ENCODE data around the gene MAFG.
A peak's percentile ranks its signal among the peaks of the same experiment; 100 is the strongest.
"Not testable (repeated sequence)": the region's sequence is repeated elsewhere in the genome, so short reads cannot be mapped to it uniquely, and the experiment has no call there.

The MAFG gene

DNA sequence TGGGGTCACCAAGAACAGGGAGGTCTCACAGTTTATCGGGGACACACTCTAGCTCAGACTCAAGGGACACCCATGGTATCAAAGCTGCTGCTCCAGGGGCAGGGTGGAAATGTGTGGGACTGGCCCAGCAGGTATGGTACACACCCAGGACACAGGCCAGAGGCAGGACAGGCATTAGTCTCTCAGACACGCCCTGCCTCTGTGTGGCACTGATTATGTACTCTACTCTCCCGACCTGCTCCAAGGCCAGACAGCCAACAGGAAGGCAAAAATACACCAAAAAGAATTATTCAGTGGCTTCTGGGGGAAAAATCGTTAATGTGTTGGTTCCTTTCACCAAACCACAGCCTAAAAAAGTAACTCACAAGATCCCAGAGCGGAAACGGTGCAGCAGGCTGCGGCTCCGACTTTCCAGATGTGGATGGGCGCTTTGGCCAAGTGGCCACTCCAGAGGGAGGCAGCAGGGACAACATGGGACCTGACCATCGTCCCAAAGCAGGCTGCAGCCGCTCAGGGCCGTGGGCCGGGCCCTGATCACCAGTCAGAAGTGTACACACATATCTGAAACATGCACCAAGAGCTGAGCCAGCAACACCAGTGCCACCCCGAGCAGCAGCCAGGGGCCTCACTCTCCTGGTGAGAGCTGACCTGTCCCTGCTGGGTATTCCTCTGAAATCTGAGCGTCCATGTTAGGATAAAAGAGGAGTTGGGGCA, 8.5 kb downstream of the MAFG start:
- TF ChIP-seq EZH2 (optimal IDR thresholded peaks at IDR 0.05; ENCODE audit: low read depth, low read length) (no peak), EZH2phosphoT487 (IDR thresholded peaks at IDR 0.05; ENCODE audit: low read length) (no peak)
- TF ChIP-seq, protein P1, sequence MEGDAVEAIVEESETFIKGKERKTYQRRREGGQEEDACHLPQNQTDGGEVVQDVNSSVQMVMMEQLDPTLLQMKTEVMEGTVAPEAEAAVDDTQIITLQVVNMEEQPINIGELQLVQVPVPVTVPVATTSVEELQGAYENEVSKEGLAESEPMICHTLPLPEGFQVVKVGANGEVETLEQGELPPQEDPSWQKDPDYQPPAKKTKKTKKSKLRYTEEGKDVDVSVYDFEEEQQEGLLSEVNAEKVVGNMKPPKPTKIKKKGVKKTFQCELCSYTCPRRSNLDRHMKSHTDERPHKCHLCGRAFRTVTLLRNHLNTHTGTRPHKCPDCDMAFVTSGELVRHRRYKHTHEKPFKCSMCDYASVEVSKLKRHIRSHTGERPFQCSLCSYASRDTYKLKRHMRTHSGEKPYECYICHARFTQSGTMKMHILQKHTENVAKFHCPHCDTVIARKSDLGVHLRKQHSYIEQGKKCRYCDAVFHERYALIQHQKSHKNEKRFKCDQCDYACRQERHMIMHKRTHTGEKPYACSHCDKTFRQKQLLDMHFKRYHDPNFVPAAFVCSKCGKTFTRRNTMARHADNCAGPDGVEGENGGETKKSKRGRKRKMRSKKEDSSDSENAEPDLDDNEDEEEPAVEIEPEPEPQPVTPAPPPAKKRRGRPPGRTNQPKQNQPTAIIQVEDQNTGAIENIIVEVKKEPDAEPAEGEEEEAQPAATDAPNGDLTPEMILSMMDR (IDR thresholded peaks at IDR 0.05; ENCODE audit: low read length) = no peak
- H3K36me3 ChIP-seq (replicated peaks; ENCODE audit: insufficient read depth, low read length) = peaks cover 6% of the 10 kb centered on the region; the same call in 1 of the 2 replicates
- H2AFZ ChIP-seq (ENCODE audit: low read length) = no peak overlapping the region
- H3K9me3 ChIP-seq (replicated peaks; ENCODE audit: insufficient read depth, low read length) = no peaks in the 10 kb centered on the region
- H4K20me1 ChIP-seq (ENCODE audit: insufficient read depth, low read length) = no peaks in the 10 kb centered on the region
- H3K9ac ChIP-seq (ENCODE audit: low read length) = no peak overlapping the region
- peaks cover 80% of the 10 kb centered on the region for H3K79me2 ChIP-seq (ENCODE audit: low read length)
- no peak overlapping the region for H3K4me3 ChIP-seq (ENCODE audit: low read length)
- H3K27ac ChIP-seq (ENCODE audit: low read length) = no peak overlapping the region
- peaks cover 5% of the 10 kb centered on the region for H3K4me1 ChIP-seq (ENCODE audit: low read length)
- H3F3A ChIP-seq (ENCODE audit: insufficient read depth, low read length) = peaks cover 17% of the 10 kb centered on the region; the same call in 1 of the 2 replicates
- no peak overlapping the region for H3K4me2 ChIP-seq (ENCODE audit: low read depth, low read length)
- no peaks in the 10 kb centered on the region for H3K27me3 ChIP-seq (replicated peaks; ENCODE audit: insufficient read depth, low read length)
- DNase-seq = no peak
- H3K9me2 ChIP-seq (replicated peaks; ENCODE audit: insufficient read depth, low read length) = no peaks in the 10 kb centered on the region

DNA sequence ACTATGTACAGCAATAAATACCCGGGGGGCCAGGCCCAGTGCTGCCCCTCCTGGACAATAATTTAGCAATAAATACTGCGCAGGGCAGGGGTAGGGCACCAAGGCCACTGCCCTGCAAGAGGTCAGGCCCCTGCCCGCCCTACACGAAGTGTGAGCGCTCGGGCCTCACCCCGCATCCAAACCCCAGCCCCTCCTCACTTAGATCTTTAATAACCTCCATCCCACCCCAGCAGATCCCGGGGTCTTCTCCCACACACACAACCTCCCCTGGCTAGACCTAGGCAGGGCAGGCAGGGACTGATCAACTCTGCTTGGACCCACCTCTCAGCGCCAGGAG, 9.2 kb downstream of the MAFG start:
- H4K20me1 ChIP-seq (ENCODE audit: insufficient read depth, low read length); H3K9ac ChIP-seq (ENCODE audit: low read length); H3K9me2 ChIP-seq (replicated peaks; ENCODE audit: insufficient read depth, low read length); H3K4me1 ChIP-seq (ENCODE audit: low read length); H3K9me3 ChIP-seq (replicated peaks; ENCODE audit: insufficient read depth, low read length); H3K27me3 ChIP-seq (replicated peaks; ENCODE audit: insufficient read depth, low read length); DNase-seq; H2AFZ ChIP-seq (ENCODE audit: low read length); H3K36me3 ChIP-seq (replicated peaks; ENCODE audit: insufficient read depth, low read length); H3K27ac ChIP-seq (ENCODE audit: low read length): not testable (repeated sequence)
- peak overlapping the region; percentile 43; the same call in 1 of the 2 replicates for H3K4me2 ChIP-seq (ENCODE audit: low read depth, low read length)
- H3K79me2 ChIP-seq (ENCODE audit: low read length) = peaks cover 73% of the 10 kb centered on the region
- peak overlapping the region; percentile 84; the same call in 1 of the 2 replicates for H3K4me3 ChIP-seq (ENCODE audit: low read length)
- H3F3A ChIP-seq (ENCODE audit: insufficient read depth, low read length) = peaks cover 14% of the 10 kb centered on the region; the same call in 1 of the 2 replicates

DNA sequence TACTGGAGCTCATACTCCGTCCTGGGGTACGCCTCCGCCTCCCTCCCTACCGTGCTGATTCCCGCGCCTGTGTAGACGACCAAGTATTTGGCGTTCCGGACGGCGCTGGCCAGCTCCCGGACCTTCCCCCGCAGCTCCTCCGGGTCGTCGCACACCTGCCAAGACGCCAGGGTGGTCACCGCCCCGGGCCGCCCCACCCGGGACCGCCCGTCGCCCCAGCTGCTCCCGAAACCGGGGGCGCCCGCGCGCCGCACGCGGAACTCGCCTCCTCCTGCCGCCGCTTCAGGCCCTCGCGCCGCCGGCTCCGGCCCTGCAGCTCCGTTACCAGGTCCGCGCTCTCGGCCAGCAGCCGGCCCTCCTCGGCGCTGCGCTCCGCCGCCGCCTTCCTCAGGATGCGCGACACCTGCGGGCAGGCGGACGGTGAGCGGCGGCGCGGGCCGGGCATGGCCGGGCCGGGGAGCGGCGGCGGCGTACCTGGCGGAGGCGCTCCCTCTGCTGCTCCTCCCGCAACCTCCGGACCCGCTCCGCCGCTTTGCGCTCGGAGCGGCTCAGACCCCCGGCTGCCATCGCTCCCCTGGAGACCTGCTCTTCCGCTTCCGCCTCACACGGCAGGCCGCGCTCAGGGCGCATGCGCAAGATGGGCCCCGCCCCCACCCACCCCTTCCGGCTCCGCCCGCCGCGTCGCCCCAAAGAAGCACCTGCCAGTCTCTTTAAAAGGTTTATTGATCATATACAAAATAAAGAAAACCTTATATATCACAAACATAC, 9.8 kb downstream of the MAFG start, which contains the start of gene SIRT7:
Gene SIRT7 (minus strand): TSS at position 612 of the 768 bp plus-strand sequence. CDS start 45 bp downstream, at position 567.
- no peaks in the 10 kb centered on the region for H3K27me3 ChIP-seq (replicated peaks; ENCODE audit: insufficient read depth, low read length)
- peak; percentile 83 for DNase-seq
- no peak for TF ChIP-seq EZH2phosphoT487 (IDR thresholded peaks at IDR 0.05; ENCODE audit: low read length)
- no peak for TF ChIP-seq EZH2 (optimal IDR thresholded peaks at IDR 0.05; ENCODE audit: low read depth, low read length)
- TF ChIP-seq, protein P1 (IDR thresholded peaks at IDR 0.05; ENCODE audit: low read length) = no peak
- no peaks in the 10 kb centered on the region for H3K9me3 ChIP-seq (replicated peaks; ENCODE audit: insufficient read depth, low read length)
- H3K9ac ChIP-seq (ENCODE audit: low read length) = peak within 1 kb of the TSS; percentile 65; the same call in 1 of the 2 replicates
- peaks cover 14% of the 10 kb centered on the region; the same call in 1 of the 2 replicates for H3F3A ChIP-seq (ENCODE audit: insufficient read depth, low read length)
- peaks cover 68% of the 10 kb centered on the region for H3K79me2 ChIP-seq (ENCODE audit: low read length)
- H3K4me3 ChIP-seq (ENCODE audit: low read length) = peak within 1 kb of the TSS; percentile 84
- no peak within 1 kb of the TSS for H3K27ac ChIP-seq (ENCODE audit: low read length)
- no peak within 1 kb of the TSS for H2AFZ ChIP-seq (ENCODE audit: low read length)
- H4K20me1 ChIP-seq (ENCODE audit: insufficient read depth, low read length) = no peaks in the 10 kb centered on the region
- H3K4me2 ChIP-seq (ENCODE audit: low read depth, low read length) = peak within 1 kb of the TSS; percentile 75
- peaks cover 6% of the 10 kb centered on the region; the same call in 1 of the 2 replicates for H3K36me3 ChIP-seq (replicated peaks; ENCODE audit: insufficient read depth, low read length)
- H3K9me2 ChIP-seq (replicated peaks; ENCODE audit: insufficient read depth, low read length) = no peaks in the 10 kb centered on the region
- peaks cover 5% of the 10 kb centered on the region for H3K4me1 ChIP-seq (ENCODE audit: low read length)

All from MM.1S (cell line).